GM21390 (cell line): ENCODE results near the gene MTMR6.

Source experiments
- ATAC-seq: cut with Tn5 transposase; IDR thresholded peaks from one replicate; pipeline ENCODE4 v1.9.1; 2021; ENCODE audit not compliant: unreplicated experiment

The MTMR6 gene

GRCh38 chr13:25222740-25223139, 64.5 kb downstream of the MTMR6 start:
- no peak for ATAC-seq

- no peak for ATAC-seq
Observed at GRCh38 chr13:25218019-25218418, 69.3 kb downstream of the MTMR6 start.

- ATAC-seq: no peak
Observed at GRCh38 chr13:25217023-25217885, 70.0 kb downstream of the MTMR6 start.

GRCh38 chr13:25215253-25215575, 72.1 kb downstream of the MTMR6 start:
- ATAC-seq: no peak

GRCh38 chr13:25214491-25215252, 72.6 kb downstream of the MTMR6 start:
- ATAC-seq: no peak

GRCh38 chr13:25213715-25214114, 73.6 kb downstream of the MTMR6 start:
- ATAC-seq: no peak

- ATAC-seq: no peak
Observed at GRCh38 chr13:25210842-25211569, 76.3 kb downstream of the MTMR6 start.

GRCh38 chr13:25207291-25207810, 79.9 kb downstream of the MTMR6 start:
- ATAC-seq: no peak

- no peak for ATAC-seq
Observed at GRCh38 chr13:25204863-25205262, 82.4 kb downstream of the MTMR6 start.

GRCh38 chr13:25203127-25203740, 84.1 kb downstream of the MTMR6 start:
- no peak for ATAC-seq

GRCh38 chr13:25200783-25201182, 86.5 kb downstream of the MTMR6 start:
- ATAC-seq: no peak

GRCh38 chr13:25198647-25199046, 88.6 kb downstream of the MTMR6 start:
- no peak for ATAC-seq

GRCh38 chr13:25196971-25197370, 90.3 kb downstream of the MTMR6 start:
- no peak for ATAC-seq
